ENCODE results near the gene TPM4.

- TF ChIP-seq CTCF (IDR thresholded peaks at IDR 0.05; ENCODE audit: poor library complexity, severe bottlenecking) (no peak), EZH2 (IDR thresholded peaks at IDR 0.05; ENCODE audit: borderline replicate concordance, insufficient read depth, low read length, poor library complexity, severe bottlenecking) (no peak), MXI1 (conservative IDR thresholded peaks at IDR 0.05; ENCODE audit: poor library complexity, severe bottlenecking) (no peak), TAF1 (IDR thresholded peaks at IDR 0.05; ENCODE audit: low read depth) (no peak), POLR2AphosphoS5 (IDR thresholded peaks at IDR 0.05) (no peak), EP300 (conservative IDR thresholded peaks at IDR 0.05; ENCODE audit: poor library complexity, severe bottlenecking) (no peak)
Measured at GRCh38 chr19:16044746-16045145, 31.5 kb upstream of the TPM4 start.
